HG03025 (cell line): Measurements from ENCODE around the gene CLPSL1.
A peak's percentile ranks its signal among the peaks of the same experiment; 100 is the strongest.
"Not testable (repeated sequence)": the region's sequence is repeated elsewhere in the genome, so short reads cannot be mapped to it uniquely, and the experiment has no call there.

Experiments
- ATAC-seq: cut with Tn5 transposase; IDR thresholded peaks from one replicate; pipeline ENCODE4 v1.9.1; 2021; ENCODE audit warnings: mild to moderate bottlenecking, moderate library complexity; ENCODE audit not compliant: unreplicated experiment, low FRiP score

Gene CLPSL1

GRCh38 chr6:35780719-35781118, at the start of gene CLPSL1:
Gene CLPSL1 (plus strand): TSS chr6:35781019. CDS start chr6:35781111, 92 bp downstream.
- no peak for ATAC-seq

- peak; percentile 34 for ATAC-seq
These were observed 49.4 kb upstream of the CLPSL1 start for GRCh38 chr6:35731414-35731735.

- ATAC-seq, result peak; percentile 32
These were observed 48.9 kb upstream of the CLPSL1 start for GRCh38 chr6:35731736-35732532.

- ATAC-seq, result no peak
These were observed 47.2 kb upstream of the CLPSL1 start for GRCh38 chr6:35733633-35734032.

GRCh38 chr6:35734319-35734718, 46.5 kb upstream of the CLPSL1 start:
- ATAC-seq, result not testable (repeated sequence)

- ATAC-seq, result no peak
These were observed 45.4 kb upstream of the CLPSL1 start for GRCh38 chr6:35735452-35735851.

GRCh38 chr6:35736253-35736894, 44.4 kb upstream of the CLPSL1 start:
- ATAC-seq, result no peak

- no peak for ATAC-seq
These were observed 43.8 kb upstream of the CLPSL1 start, which contains the start of gene ARMC12 for GRCh38 chr6:35736982-35737412. Gene ARMC12 (plus strand): TSS chr6:35737032. CDS start chr6:35737109, 77 bp downstream.

- no peak for ATAC-seq
These were observed 43.2 kb upstream of the CLPSL1 start for GRCh38 chr6:35737413-35738211.

GRCh38 chr6:35739645-35740524, 40.9 kb upstream of the CLPSL1 start:
- no peak for ATAC-seq

- no peak for ATAC-seq
These were observed 38.0 kb upstream of the CLPSL1 start for GRCh38 chr6:35742842-35743241.

- no peak for ATAC-seq
These were observed 35.3 kb upstream of the CLPSL1 start for GRCh38 chr6:35745509-35745908.

GRCh38 chr6:35746516-35746915, 34.3 kb upstream of the CLPSL1 start:
- no peak for ATAC-seq

GRCh38 chr6:35747877-35748276, 32.9 kb upstream of the CLPSL1 start:
- ATAC-seq, result no peak

- no peak for ATAC-seq
These were observed 30.3 kb upstream of the CLPSL1 start for GRCh38 chr6:35750557-35750956.

GRCh38 chr6:35751594-35751993, 29.2 kb upstream of the CLPSL1 start:
- no peak for ATAC-seq

GRCh38 chr6:35752330-35752729, 28.5 kb upstream of the CLPSL1 start:
- ATAC-seq, result no peak

- ATAC-seq, result no peak
These were observed 26.2 kb upstream of the CLPSL1 start for GRCh38 chr6:35754452-35755277.

- ATAC-seq, result no peak
These were observed 25.4 kb upstream of the CLPSL1 start for GRCh38 chr6:35755278-35755924.
